SK-N-SH (cell line): ENCODE data around the gene KCNN3.

ENCODE experiments used
- CTCF ChIP-seq: fragments of 200-600 bp; sonication (generic); IDR thresholded peaks from 2 replicates; pipeline ENCODE4 v1.6.1; 2017; ENCODE audit warnings: antibody characterized with exemption, mild to moderate bottlenecking, moderate library complexity
- RAD21 ChIP-seq: IDR thresholded peaks from 2 replicates; pipeline ENCODE4 v1.6.1; 2012; ENCODE audit warnings: mild to moderate bottlenecking, low read length
- YY1 ChIP-seq: IDR thresholded peaks from 2 replicates; pipeline ENCODE4 v1.4.0; 2012; ENCODE audit warnings: low read depth, mild to moderate bottlenecking

GRCh38 chr1:154857441-154858215 lies 12.5 kb downstream of the KCNN3 start:
- TF ChIP-seq CTCF = no peak
- TF ChIP-seq YY1 = no peak
- TF ChIP-seq RAD21 = no peak
